ENCODE measurements around the gene FBH1.

- TF ChIP-seq EZH2 (IDR thresholded peaks at IDR 0.05; ENCODE audit: insufficient read depth, low read length) (no peak), CTCF (IDR thresholded peaks at IDR 0.05; ENCODE audit: insufficient read depth, low read depth, low read length) (no peak)
Measured at GRCh38 chr10:5948208-5948585, 58.2 kb downstream of the FBH1 start.
